ENCODE measurements around the gene NAP1L4.

NAP1L4 gene

DNA sequence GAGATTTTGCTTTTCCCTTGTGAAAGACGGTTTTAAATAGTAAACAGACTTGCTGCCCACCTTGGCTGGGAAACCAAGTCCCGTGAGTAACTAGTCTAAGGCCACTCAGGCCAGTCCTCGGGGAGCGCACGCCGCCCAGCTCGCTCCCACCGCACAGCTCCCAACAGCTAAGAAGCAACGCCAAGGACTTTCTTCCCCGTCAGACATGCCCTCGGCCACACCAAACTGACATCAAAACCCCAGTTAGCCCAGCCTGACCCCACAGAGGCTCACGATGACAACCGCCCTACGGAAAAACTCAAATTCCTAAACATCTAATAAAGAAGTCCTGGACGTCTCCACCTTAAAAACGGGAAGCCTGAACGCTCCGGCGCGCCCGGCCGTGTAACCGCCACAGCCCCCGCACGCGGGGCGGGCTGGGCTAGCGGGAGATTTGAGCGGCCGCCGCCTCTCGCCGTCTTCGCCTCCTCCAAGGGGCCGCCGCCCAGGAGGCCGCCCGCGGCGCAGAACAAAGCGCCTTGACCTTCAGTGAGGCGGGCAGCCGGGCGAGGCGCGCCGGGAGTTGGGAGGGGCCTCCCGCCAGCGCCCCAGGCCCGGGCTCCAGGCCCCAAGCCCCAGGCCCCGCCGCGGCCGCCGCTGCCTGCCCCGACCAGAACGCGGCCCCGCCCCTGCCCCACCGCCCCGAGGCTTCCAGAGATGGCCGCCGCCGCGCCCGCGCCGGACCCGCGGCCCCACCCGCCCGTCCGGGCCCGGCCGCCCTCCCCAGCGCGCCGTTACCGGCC, 486 bp downstream of the NAP1L4 start:
- DNase-seq = no peak

DNA sequence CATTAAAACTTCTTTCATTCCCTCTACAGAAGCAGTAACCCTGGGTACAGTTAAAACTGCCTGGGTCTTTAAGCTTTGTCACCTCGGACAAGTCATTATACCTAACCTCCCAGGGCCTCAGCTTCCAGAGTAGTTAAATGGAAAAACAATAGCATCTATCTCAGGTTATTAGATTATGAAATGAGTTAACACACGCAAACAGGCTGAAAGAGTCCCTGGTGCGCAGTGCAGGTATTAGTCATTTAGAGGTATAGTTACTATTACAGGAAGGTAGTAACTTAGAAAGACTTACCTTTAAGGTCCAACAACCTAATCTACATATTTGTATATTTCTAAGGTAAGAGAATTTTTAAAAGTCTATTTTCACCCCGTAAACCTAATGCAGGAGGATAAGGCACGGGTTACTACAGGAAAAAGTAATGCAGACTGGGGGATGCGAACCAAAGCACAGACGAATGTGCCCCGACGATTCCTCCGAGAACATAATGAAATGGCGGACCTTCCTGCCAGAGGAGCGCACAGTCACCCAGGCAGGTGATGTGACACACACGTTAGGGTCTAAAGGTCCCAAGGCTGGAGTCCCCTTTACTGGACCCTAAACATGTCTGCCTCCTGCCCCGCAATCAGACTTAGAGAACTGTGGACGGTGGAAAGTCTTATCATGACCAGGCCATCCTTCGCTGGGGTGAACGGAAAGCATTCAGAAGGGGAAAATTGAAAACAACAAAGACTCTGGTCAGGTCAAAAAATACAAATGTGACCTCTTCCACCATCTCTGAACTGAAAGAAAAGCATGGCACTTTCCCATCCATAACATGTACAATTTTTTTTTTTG, 1.3 kb downstream of the NAP1L4 start:
- peak; percentile 14 for DNase-seq

DNA sequence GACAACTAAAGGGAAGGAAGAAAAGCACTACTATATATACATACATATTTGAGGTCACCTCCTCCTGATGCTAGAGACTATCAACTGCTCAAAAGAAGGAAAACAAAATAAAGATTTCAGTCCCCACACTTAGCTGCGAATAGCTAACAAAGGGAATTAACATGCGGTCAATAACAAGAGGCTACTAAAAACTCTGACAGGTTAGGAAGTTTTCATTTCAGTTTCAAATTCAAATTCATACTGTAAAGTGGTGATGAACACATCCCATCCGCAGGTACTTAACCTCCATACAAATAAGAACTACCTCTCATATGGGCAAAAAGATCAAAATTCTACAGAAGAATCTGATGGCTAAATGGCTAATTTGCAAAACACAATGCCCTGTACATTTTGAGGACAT, 2.6 kb downstream of the NAP1L4 start:
- DNase-seq = no peak

DNA sequence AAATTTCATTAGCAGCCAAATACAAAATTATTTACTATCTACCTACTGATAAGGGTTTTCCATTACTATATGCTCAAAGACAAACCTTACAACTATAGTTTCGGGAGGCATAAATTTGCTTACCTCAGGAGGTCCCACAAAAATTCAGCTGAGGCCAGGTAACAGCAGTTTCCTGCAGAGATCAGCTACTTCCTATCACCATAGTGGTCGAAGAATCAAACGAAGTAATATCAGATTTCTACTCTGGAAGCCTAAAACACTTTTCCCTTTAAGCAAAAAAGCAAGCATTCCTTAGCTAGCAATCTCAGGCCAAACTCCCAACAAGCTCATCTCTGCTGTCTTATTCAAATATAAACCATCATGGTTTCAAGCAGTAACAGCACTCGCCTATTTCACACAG, 3.1 kb downstream of the NAP1L4 start:
- DNase-seq = no peak

DNA sequence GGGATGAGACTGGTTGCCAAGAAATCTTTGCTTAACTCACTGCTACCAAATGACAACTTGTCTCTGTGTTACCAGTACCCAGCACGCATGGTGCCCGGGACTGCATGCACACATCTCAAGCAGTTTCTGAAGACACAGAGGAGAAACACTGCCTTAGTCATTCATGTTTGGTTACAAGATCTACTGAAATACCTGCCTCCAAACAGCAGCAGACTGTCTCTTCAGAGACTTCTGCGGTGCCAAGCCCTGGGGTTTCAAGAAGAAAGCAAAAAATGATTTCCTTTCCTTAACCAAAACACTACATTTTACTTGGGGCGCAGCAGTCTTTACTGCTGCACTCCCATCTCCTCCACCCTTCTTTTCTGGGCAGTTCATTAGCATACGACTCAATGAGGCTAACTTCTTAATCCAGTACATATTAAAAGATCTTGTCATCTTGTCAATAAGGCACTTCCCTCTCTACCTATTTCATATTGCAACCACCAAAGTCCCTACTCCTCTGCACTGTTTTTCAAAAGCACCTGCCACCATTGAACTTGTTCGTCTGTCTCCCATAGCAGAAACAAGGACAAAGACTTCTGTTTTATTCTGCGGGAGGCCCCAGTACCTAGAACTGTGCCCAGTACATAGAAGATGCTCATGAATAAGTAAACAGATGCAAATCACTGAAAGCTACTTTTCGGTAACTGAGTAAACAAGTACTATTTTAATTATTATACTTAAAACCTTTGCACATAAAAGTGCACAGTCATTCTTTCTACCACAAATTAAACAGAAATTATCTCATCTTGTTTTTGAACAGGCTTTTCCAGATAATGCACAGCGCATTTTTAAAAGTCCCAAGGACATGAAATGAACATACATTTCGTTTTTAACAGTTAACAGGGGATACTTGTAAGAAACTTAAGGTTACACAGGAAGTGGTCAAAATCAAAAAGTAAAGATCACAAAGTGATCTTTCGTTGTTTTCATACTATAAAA, 4.0 kb downstream of the NAP1L4 start:
- no peak for DNase-seq

DNA sequence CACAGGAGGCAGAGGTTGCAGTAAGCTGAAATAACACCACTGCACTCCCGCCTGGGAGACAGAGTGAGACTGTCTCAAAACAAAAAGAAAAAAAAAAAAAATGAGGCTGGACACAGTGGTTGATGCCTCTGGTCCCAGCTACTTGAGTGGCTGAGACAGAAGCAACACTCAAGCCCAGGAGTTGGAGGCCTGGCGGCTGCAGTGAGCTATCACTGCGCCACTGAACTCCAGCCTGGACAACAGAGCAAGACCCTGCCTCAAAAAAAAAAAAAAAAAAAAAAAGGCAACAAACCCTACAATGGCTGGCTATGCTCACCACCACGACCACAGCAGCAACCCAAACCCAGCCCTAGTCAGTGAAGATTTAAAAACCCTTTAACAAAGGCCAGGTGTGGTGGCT, 8.2 kb downstream of the NAP1L4 start:
- DNase-seq = no peak

DNA sequence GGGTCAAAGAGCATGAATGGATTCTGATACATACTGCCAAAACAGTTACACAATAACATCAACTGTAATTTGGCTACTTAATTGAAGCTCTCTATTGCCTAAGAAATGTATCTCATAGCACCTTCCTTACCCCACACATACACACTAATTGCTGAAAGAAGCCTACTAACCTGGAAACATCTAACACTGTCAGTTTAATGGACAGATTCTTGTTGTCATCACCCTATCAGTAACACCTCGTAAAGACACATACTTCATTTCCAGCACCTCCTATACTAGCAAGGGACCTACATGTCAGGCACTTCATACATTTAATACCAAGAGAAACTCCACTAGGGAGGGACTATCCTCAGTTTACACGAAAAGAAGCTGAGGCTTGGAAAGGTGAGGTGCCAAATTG, 9.9 kb downstream of the NAP1L4 start:
- DNase-seq = no peak

DNA sequence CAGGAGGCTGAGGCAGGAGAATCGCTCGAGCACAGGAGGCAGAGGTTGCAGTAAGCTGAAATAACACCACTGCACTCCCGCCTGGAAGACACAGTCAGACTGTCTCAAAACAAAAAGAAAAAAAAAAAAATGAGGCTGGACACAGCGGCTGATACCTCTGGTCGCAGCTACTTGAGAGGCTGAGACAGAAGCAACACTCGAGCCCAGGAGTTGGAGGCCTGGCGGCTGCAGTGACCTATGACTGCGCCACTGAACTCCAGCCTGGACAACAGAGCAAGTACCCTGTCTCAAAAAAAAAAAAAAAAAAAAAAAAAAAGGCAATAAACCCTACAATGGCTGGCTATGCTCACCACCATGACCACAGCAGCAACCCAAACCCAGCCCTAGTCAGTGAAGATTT, 11.0 kb downstream of the NAP1L4 start:
- DNase-seq = no peak

DNA sequence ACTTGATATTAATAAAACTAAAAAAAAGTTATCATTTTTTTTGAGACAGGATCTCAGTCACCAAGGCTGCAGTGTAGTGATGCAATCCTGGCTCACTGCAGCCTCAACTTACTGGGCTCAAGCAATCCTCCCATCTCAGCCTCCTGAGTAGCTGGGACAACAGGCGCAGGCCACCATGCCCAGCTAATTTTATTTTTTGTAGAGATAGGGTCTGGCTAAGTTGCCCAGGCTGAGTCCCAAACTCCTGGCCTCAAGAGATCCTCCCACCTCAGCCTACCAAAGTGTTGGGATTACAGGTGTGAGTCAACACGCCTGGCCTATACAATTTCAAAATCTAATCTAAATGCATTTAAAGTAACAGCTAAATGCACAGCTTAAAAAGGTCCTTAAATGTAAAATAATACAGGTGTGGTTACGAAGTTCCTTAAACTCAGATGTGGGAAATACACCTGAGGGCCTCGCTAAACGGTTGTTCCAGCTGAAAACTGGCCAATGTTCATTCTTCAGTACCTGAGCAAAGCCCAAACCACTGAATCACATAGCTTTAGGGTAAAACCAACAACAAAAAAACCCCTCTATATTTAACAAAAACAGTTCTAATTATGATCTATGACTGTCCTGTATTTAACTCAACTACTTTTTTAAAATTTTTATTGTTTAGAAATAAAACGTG, 11.8 kb downstream of the NAP1L4 start:
- DNase-seq = no peak

DNA sequence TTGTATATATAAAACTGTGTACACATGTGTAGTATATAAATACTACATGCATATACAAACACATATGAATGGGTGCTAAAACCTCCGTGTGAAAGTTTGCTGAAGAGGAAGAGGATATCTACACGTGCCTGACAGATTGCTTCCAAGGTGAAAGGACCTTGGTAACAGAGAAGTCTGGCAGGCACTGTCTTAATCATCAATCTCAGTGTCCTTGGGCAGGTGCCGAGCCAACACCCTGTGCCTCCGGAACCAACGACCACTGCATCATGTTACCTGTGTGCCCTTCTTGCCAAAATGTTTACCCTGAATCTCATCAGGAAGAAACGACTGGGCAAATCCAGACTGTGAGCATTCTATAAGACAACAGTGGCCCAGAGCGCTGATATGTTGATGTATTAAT, 15.0 kb downstream of the NAP1L4 start:
- DNase-seq = no peak

DNA sequence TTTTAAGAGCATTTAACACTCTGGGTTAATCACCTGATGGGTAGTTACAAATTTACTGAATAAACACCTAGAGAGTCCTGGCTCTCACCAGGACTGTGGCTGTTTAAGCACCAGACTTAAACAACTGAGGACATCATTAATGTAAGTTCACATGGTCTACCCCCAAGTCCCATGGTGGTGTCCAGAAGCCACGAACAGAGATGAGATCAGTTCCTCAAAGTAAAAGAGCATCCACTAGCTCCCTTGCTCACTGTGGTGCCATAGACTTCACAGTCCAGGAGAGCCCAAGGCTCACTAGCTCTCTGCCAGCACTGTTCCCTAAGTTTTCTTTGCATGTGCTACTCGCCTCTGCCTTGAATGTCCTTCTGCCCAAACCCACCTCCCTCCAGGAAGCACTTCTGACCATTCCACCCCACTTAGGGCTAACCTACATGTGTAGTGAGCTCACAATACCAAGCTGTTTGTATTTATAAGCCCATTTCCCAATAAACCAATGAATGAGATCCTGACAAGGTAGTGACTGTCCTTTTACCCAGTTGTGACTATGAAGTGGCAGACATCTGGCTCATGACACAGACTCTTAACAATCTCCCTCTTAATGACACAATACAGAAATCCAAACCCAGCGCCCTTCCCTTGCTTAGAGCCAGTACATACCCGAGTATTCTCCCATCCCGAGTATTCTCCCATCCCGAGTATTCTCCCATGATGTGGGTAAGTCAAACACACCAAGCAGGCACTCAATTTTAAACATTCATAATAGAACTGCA, 15.7 kb downstream of the NAP1L4 start:
- DNase-seq = no peak

DNA sequence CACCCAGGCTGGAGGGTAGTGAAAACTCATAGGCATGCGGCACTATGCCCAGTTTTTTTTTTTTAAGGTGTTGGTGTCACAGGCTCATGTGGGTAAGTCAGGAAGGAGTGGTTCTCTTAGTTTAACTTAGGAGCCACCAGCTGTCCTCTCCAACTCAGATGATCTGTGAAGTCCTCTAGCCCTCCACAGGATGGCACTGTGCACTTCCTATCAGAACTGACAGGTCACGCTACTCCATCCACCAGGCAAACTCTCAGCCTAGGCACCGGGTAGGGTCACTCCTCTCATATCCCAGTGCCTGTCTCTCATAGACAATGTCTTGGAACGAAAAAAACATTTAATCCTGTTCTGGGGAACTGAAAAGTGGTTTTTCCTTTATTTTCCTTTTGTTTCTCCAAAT, 16.5 kb downstream of the NAP1L4 start:
- DNase-seq = no peak

DNA sequence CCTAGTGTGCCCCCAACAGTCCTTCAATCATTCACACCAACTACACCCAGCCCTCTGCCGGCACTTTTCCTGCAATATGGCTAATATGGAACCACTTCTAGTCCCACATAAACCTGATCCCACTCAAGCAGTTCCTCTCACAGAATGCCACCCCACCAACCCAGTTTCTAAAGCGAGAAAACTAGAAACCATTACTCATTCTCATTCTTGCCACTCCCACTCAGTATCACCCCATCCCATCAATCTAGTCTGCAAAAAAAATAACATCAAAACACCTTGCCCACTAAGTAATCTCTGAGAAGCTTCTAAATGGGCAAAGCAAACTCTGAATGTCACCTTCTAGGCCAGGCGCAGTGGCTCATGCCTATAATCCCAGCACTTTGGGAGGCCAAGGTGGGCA, 17.9 kb downstream of the NAP1L4 start:
- DNase-seq = no peak

DNA sequence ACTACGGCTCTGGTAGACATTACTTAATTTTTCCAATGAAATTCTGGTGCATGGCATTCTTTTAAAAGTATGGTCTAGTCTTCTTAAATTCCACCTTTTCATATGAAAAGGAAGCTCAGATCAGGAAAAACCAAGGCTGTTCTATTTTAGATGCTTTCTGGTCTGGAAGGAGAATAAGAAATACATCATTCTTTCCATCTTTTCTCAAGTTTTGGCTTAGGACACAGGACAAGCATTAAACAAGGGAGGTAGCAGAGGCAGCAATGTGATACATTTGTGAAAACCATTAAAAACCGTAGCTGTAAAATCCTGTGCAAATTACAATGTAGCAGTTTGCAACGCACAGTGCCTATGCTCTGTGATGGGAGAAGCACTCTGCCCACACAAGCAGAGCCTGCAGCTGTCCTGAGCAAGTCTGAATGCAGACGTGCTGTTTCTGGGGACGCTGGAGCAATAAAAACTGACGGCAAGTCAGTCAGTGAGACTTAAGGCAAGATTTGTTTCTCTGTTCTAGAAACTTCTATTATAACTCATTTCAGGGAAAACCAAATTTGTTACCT, 23.7 kb downstream of the NAP1L4 start:
- DNase-seq = no peak

DNA sequence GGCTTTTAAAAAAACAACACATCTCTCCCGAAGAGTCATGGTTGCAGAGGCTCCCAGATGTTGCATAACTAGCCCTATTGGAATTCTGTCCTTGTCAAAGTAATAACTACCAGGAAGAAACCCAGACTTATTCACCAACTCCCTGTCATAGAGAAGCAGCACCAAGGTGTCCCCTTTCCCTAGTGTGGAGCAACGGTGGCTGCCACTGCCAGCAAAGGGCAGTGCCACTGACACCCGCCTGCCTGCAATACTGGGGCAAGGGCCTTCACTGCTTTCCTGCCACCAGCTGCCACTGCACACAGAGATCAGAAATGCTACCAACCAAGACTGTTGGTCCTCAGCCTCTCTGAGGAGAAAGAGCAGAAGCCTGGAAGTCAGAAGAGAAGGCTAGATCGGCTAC, 27.3 kb downstream of the NAP1L4 start:
- DNase-seq = no peak

DNA sequence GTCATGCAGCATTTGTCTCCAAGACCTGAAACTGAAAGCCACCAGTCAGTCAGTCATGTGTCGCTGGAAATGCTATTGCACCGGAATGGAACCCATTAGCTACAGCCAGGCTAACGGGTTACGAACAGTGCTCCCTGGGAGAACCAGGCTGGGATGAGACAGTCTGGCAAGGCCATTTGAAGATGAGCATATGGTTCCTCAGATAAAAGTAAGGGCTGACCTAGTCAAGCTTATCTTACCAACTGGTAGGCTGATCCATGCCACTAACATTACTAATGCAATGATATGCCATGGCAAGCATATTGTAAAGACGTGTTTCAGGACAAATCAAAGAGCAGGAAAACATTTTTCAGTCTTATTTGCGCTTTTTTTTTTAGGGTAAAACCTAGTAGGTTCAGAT, 28.4 kb downstream of the NAP1L4 start:
- no peak for DNase-seq

DNA sequence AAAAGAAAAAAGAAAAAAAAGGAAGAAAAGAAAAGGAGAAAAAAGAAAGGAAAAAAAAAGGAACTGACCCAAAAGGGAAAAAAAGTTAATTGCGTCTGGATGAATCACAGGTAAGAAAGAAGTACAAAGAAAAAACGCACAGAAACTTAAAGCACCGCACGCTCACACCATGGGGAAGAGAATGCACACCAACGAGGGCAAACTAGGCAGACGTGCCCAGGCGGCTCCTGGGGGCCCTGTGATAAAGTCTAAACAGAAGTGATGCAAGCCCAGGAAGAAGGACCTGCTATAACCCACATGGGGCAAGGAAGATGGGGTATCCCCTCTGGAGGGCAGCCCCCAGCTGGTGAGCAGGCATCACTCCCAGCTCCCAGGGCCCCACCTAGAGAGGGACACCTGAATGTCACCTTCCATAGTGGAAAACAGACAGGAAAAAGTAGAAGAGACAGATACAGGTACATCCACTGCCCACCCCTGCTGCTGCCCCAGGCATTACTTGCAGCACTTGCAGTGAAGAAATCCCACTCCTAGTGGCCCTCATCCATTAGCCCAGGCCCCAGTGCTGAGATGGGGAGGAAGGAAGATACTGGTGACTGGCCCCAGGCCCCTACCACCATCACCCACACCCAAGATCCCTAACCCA, 28.9 kb downstream of the NAP1L4 start:
- DNase-seq = no peak

DNA sequence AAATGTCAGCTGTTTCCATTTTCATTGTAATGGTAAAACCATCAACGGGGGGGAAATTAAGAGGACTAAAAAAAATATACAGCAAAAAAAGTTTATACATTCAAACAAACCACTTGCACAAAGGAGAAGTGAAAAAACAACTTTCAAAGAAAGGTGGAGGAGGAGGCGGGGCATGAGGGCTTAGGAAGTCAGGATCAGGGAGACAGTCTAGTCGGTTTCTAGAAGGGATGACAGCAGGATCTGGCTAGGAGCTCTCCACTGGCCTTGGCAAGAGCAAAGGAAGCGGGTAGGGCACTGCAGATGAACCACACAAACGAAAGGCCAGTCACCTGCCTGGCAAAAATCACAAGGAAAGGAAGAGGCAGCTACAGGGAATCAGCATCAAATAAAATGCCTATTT, 31.0 kb downstream of the NAP1L4 start:
- no peak for DNase-seq

DNA sequence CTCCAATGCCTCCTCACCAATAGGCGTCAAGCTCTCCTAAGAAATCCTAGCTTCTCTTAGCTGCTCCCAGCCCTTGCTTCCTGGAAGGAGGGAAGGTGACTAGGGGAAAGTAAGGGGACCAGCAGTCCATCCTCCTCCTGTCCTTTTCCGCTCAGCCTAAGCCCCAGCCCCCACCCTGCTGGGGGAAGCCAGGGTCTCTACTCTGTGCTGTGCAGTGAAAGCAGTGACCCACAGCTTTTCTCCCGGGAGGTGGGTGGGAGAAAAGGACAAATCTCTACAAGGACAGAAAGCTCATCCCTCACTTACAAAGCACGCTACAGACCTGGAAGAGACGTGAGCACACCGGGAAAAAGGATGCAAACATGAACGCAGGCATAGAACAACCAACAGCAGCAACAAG, 32.0 kb downstream of the NAP1L4 start:
- no peak for DNase-seq

DNA sequence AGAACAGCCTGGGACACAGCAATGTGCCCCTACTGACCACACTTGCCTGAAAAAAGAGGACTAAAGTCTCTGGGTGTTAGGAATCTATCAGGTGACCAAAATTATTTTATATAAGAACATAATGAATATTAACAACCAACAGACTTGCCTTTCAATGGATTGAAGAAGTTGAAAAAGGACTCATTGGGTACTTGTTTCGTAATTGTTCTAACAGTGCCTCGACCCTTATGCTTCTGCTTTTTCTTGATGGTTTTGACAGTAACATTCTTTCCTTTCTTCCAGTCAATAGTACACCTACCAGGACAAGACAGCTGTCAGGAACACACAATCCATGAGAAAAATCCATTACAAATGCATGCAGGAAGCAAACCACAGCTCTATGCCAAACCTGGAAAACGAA, 33.9 kb downstream of the NAP1L4 start:
- no peak for DNase-seq

DNA sequence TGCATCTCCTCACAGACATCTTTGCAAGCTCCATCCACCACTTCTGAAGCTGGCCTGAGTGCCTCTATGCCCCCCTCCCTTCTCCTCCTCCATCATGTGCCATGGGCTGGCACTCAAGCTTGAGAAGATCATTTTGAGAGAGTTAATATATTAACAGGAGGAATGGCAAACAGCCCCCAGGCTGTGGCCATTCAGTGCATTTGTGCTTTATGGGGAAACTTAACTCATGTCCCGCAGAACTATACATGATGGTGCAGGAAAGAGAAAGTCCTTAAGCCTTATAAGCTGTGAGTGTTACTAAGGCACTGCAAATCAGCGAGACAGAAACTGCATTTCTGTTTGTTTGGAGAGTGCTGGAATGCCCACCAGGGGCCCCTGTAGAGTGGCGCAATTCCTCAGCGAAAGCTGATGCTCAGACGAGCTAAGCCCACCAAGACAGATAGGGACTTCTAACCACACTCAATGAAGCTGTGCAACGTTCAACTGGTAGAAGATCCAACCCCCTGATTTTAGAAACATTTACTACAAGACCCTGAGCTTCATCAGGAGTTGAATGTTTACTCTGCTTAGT, 36.1 kb downstream of the NAP1L4 start:
- no peak for DNase-seq

Data from DMS79 (cell line).